Peyer's patch (tissue), 4 donors: ENCODE data around the gene TRIML2. TPM values are rescaled to one million over a fixed set of nuclear protein-coding genes. Genes with fewer than 3 reads are reported as not detected.

Experiments used
- DNase-seq, 3 donors: peaks; one replicate each; pipeline ENCODE4 v3.0.0-alpha.2; 2017 to 2019
- H3K27ac ChIP-seq, 4 donors: fragments of 200-600 bp; sonication (generic); one replicate each; pipeline ENCODE4 v1.5.1; 2016 to 2019
- H3K27me3 ChIP-seq, 2 donors: fragments of 200-600 bp; sonication (generic); one replicate each; pipeline ENCODE4 v1.5.1; 2019
- H3K36me3 ChIP-seq, 3 donors: fragments of 200-600 bp; sonication (generic); one replicate each; pipeline ENCODE4 v1.5.1; 2016 to 2019
- H3K4me1 ChIP-seq, 4 donors: fragments of 200-600 bp; sonication (generic); one replicate each; pipeline ENCODE4 v1.5.1; 2016 to 2019
- H3K4me3 ChIP-seq, 4 donors: fragments of 200-600 bp; sonication (generic); 1 replicate in 3 of 4; 2 replicates in 1 of 4; pipeline ENCODE4 v1.5.1; 2016 to 2019; ENCODE audit warnings: mild to moderate bottlenecking in 1 of 4
- H3K9me3 ChIP-seq, 4 donors: fragments of 200-600 bp; sonication (generic); one replicate each; pipeline ENCODE4 v1.5.1; 2016 to 2019; ENCODE audit warnings: mild to moderate bottlenecking in 1 of 4
- POLR2A ChIP-seq, 2 donors: fragments of 450-650 bp; IDR thresholded peaks; one replicate each; pipeline ENCODE4 v1.5.1; 2017; ENCODE audit warnings: antibody characterized with exemption in 2 of 2, mild to moderate bottlenecking in 2 of 2, moderate library complexity in 2 of 2
- total RNA-seq, 4 donors: library from RNA; depleted of rRNA; stranded (reverse); fragments of >200 nt; gene quantifications; one replicate each; pipeline ENCODE4 v1.1.0, GENCODE V29; 2016
- TF ChIP-seq, protein P1 (sequence below), 6 experiments: fragments of 450-650 bp in 4 of 6; fragments of 200-600 bp in 2 of 6; sonication (generic) in 1 of 6; IDR thresholded peaks; one replicate each; pipeline ENCODE4 v1.5.1; 2017 to 2019; ENCODE audit warnings: antibody characterized with exemption in 6 of 6, mild to moderate bottlenecking in 3 of 6, moderate library complexity in 1 of 6

The TRIML2 gene
- total RNA-seq, result not detected

DNA sequence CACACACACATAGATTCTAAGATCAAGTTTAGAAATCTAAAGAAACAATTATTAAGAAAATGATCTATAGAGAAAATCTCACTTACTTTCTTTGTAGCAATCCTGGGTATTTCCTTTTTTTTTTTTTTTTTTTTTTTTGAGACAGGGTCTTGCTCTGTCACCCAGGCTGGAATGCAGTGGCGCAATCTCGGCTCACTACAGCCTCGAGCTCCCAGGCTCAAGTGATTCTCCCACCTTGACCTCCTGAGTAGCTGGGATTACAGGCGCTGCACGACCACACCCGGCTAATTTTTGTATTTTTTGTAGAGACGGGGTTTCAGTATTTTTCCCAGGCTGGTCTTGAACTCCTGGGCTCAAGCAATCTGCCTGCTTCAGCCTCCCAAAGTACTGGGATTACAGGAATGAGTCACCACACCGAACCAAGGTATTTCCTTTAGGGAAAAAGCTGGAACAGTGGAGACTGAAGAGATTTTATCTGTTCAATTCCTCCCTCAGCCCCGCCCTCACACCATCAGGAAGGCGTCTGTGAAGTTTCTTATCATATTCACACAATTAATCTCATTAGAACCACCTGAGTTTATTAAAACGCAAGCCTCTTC, at the start of gene TRIML2:
Gene TRIML2 (minus strand): TSS at position 447 of the 599 bp plus-strand sequence. CDS start 4,235 bp downstream, outside the sequence.
- no peak for TF ChIP-seq POLR2A (IDR thresholded peaks at IDR 0.05)
- TF ChIP-seq, protein P1, sequence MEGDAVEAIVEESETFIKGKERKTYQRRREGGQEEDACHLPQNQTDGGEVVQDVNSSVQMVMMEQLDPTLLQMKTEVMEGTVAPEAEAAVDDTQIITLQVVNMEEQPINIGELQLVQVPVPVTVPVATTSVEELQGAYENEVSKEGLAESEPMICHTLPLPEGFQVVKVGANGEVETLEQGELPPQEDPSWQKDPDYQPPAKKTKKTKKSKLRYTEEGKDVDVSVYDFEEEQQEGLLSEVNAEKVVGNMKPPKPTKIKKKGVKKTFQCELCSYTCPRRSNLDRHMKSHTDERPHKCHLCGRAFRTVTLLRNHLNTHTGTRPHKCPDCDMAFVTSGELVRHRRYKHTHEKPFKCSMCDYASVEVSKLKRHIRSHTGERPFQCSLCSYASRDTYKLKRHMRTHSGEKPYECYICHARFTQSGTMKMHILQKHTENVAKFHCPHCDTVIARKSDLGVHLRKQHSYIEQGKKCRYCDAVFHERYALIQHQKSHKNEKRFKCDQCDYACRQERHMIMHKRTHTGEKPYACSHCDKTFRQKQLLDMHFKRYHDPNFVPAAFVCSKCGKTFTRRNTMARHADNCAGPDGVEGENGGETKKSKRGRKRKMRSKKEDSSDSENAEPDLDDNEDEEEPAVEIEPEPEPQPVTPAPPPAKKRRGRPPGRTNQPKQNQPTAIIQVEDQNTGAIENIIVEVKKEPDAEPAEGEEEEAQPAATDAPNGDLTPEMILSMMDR (IDR thresholded peaks at IDR 0.05), result no peak
- peaks cover 0 to 4% (median 0%) of the 10 kb centered on the region in 4 donors for H3K9me3 ChIP-seq
- no peak within 1 kb of the TSS for H3K27ac ChIP-seq
- H3K36me3 ChIP-seq, result no peaks in the 10 kb centered on the region
- H3K27me3 ChIP-seq, result no peaks in the 10 kb centered on the region
- no peak within 1 kb of the TSS for H3K4me3 ChIP-seq
- no peak for DNase-seq
- no peaks in the 10 kb centered on the region for H3K4me1 ChIP-seq

DNA sequence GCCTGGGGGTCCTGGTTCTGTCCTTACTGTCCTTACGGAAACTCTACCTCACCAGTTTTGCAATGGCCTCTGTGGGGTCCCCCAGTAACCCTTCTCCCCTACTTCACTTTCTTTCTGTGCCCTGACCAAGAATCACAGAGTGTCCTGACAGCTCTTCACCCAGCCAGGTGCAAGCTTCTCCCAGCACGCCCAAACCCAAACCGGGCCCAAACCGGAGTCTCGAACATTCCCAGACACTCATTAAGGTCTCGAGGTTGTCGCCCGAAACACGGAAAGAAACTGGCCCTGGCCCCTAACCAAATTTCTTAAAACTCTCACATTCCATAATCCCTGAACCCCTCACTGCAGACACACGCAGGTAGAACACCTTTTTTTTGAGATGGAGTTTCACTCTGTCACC, 48.9 kb upstream of the TRIML2 start:
- Histone ChIP-seq H3K9me3 (no peaks in the 10 kb centered on the region), H3K4me1 (no peaks in the 10 kb centered on the region), H3K4me3 (no peak overlapping the region), H3K27ac (no peak overlapping the region), H3K36me3 (no peaks in the 10 kb centered on the region), H3K27me3 (no peaks in the 10 kb centered on the region)
- TF ChIP-seq POLR2A (IDR thresholded peaks at IDR 0.05), result no peak
- TF ChIP-seq, protein P1 (IDR thresholded peaks at IDR 0.05), result no peak
- no peak for DNase-seq

DNA sequence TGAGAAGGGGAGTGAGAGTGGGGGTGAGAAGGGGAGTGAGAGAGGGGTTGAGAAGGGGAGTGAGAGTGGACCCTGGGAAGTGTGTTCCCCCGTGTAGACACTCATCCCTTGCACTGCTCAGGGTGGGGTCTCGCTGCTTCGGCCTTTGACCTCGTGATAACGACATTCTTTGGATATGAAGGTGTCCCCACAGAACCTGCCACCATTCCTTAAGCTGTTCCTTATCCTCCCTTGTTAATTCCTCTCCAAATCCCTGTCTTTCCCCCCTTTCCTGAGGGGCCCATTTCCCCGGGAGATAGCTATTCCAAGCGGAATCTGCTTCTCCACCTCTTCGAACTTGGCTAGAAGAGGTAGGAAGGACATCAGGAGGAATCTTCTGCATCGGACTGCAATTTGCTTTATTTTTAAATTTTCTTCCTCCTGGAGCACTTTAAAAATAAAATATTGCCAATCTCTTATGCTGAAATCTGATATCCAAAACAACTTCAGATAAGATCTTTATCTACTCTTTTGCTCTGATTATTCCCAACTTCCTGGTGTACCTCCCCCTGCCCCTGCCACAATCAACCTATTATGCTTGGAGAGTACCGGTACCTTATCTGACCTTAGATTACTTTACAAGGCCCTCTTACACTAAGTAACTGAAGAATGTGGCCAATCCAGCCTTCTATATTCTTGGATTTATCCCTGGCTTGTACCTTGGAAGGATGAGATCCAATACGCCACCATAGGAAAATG, 45.4 kb upstream of the TRIML2 start:
- Histone ChIP-seq H3K27ac (no peak overlapping the region), H3K9me3 (no peaks in the 10 kb centered on the region), H3K4me1 (no peaks in the 10 kb centered on the region), H3K36me3 (no peaks in the 10 kb centered on the region), H3K27me3 (no peaks in the 10 kb centered on the region), H3K4me3 (no peak overlapping the region)
- no peak for DNase-seq
- TF ChIP-seq, protein P1 (IDR thresholded peaks at IDR 0.05), result no peak
- TF ChIP-seq POLR2A (IDR thresholded peaks at IDR 0.05), result no peak

- Histone ChIP-seq H3K9me3 (no peaks in the 10 kb centered on the region), H3K27ac (no peak overlapping the region), H3K4me1 (no peaks in the 10 kb centered on the region), H3K4me3 (no peak overlapping the region), H3K36me3 (no peaks in the 10 kb centered on the region), H3K27me3 (no peaks in the 10 kb centered on the region)
- DNase-seq, result no peak
- no peak for TF ChIP-seq POLR2A (IDR thresholded peaks at IDR 0.05)
- TF ChIP-seq, protein P1 (IDR thresholded peaks at IDR 0.05), result no peak
These were observed 38.4 kb upstream of the TRIML2 start for GRCh38 chr4:188147776-188148175.

DNA sequence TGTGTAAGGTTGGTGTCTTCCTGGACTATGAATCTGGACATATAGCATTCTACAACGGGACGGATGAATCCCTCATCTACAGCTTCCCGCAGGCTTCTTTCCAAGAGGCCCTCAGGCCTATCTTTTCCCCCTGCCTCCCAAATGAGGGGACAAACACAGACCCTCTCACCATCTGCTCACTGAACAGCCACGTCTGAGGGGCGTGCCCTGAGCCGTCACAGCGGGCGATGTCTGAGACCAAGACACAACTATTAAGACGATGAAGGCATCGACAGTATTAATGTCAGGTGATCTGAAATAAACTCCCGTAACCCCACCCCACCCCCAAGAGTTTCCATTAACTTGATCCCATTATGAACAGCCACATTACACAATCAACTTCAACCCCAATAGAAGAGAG, 37.8 kb upstream of the TRIML2 start:
- Histone ChIP-seq H3K4me1 (no peaks in the 10 kb centered on the region), H3K27me3 (no peaks in the 10 kb centered on the region), H3K9me3 (no peaks in the 10 kb centered on the region), H3K4me3 (no peak overlapping the region), H3K27ac (no peak overlapping the region), H3K36me3 (no peaks in the 10 kb centered on the region)
- DNase-seq, result no peak
- no peak for TF ChIP-seq POLR2A (IDR thresholded peaks at IDR 0.05)
- TF ChIP-seq, protein P1 (IDR thresholded peaks at IDR 0.05), result no peak
